Cardiac fibroblast (primary cell): Measurements from ENCODE around the gene VILL.

Experiments used
- DNase-seq, 2 donors: peaks; one replicate each; pipeline versions ENCODE4 v3.0.0 to v3.0.0-alpha.2; 2010; ENCODE audit warnings: low read depth in 2 of 2
- H3K4me3 ChIP-seq, 2 donors: replicated peaks in 1 of 2; 1 replicate in 1 of 2; 2 replicates in 1 of 2; pipeline ENCODE4 v1.5.1; 2011; ENCODE audit warnings: low read depth in 2 of 2, low read length in 2 of 2, mild to moderate bottlenecking in 2 of 2, moderate library complexity in 1 of 2
- TF ChIP-seq, protein P1 (sequence below): IDR thresholded peaks from one replicate; pipeline ENCODE4 v1.5.1; 2011; ENCODE audit warnings: low read depth, mild to moderate bottlenecking, low read length, inconsistent platforms

The VILL gene

DNA sequence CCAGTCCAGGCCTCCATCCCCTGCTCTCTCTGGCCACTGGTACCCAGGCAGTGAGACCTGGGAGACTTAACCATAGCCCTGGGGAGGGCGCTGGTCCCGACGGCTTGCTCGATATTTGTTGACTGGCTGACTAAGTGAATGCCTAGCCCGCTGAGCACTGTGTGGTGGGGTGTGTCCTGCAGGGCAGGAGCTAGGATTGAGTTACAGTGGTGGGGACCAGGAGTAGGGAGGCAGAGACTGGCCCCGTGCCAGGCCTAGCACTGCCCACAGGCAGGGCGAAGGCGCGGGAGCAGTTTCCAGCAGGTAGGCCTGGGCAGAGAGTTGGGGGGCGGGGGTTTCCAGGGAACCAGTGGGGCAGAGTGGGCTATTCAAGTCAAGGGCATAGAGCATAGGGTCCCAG, at the start of gene VILL:
TSS of gene VILL (plus strand) at position 260 of the 400 bp plus-strand sequence. CDS start 2,887 bp downstream, outside the sequence.
- TF ChIP-seq, protein P1, sequence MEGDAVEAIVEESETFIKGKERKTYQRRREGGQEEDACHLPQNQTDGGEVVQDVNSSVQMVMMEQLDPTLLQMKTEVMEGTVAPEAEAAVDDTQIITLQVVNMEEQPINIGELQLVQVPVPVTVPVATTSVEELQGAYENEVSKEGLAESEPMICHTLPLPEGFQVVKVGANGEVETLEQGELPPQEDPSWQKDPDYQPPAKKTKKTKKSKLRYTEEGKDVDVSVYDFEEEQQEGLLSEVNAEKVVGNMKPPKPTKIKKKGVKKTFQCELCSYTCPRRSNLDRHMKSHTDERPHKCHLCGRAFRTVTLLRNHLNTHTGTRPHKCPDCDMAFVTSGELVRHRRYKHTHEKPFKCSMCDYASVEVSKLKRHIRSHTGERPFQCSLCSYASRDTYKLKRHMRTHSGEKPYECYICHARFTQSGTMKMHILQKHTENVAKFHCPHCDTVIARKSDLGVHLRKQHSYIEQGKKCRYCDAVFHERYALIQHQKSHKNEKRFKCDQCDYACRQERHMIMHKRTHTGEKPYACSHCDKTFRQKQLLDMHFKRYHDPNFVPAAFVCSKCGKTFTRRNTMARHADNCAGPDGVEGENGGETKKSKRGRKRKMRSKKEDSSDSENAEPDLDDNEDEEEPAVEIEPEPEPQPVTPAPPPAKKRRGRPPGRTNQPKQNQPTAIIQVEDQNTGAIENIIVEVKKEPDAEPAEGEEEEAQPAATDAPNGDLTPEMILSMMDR: no peak
- H3K4me3 ChIP-seq: no peak within 1 kb of the TSS
- no peak for DNase-seq

GRCh38 chr3:37941608-37942508, 48.7 kb upstream of the VILL start:
- DNase-seq: no peak
- H3K4me3 ChIP-seq: no peak overlapping the region
- TF ChIP-seq, protein P1: no peak

DNA sequence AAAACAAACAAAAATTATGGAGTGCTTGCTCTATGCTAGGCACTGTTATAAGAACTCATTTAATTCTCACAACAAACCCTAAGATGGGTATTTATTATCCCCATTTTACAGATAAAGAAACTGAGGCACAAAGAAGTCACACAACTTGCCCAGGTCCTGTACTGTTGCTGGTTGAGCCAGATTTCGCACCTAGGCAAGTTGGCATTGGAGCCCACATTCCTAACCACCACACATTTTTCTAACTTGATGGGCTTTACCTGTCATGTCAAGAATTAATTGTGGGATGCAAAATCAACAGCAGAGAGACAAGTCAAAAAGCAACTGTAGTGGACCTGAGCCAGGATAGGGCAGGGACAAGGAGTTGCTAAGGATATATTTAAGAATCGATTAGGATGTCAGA, 47.9 kb upstream of the VILL start:
- TF ChIP-seq, protein P1: no peak
- DNase-seq: no peak
- H3K4me3 ChIP-seq: no peak overlapping the region

- H3K4me3 ChIP-seq: no peak overlapping the region
- no peak for DNase-seq
- TF ChIP-seq, protein P1: no peak
Observed at GRCh38 chr3:37943126-37943525, 47.5 kb upstream of the VILL start.

DNA sequence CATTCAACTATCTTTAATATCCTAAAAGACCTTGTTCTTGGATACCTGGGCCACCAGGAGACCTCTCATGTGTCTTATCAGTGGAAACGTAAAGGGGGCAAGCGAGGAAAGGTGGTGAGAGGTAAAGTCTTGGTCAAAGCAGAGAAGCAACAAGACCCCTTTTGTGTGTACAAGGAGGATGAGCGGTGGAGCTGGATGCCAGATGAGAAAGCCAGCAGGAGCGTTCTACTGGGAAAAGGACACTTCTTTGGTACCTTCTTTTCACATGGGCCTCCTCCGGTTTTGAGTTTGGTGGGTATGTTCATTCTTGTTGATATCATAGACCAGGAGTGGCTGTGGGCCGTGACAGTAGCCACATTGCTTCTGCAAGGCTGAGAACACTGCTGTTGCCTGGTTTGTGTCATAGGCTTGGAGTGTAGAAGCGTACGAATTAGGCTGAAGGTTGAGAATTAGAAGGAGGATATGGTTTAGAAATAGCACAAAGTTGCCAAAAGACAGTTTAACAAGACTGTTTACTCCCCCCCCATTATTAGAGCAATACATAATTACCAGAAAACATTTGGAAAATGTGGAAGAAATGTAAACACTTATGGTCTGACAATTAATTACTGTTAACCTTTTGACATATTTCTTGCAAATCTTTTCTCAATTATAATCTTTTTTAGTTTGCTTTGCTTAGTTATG, 46.8 kb upstream of the VILL start:
- no peak for DNase-seq
- TF ChIP-seq, protein P1: no peak
- H3K4me3 ChIP-seq: no peak overlapping the region

GRCh38 chr3:37944391-37944842, 46.2 kb upstream of the VILL start:
- H3K4me3 ChIP-seq: no peak overlapping the region
- peak in 1 of 2 donors; percentile 57 for DNase-seq
- TF ChIP-seq, protein P1: no peak
